Measurements from ENCODE around the gene MAP2K7.
"Not testable (repeated sequence)": the region's sequence is repeated elsewhere in the genome, so short reads cannot be mapped to it uniquely, and the experiment has no call there.

The MAP2K7 gene

GRCh38 chr19:7953060-7953459 lies 49.4 kb downstream of the MAP2K7 start:
- DNase-seq (no peak), ATAC-seq (ENCODE audit: insufficient read depth, low read depth) (no peak)
- H3K27ac ChIP-seq (ENCODE audit: low read length): no peak overlapping the region

GRCh38 chr19:7953576-7953975 lies 49.9 kb downstream of the MAP2K7 start:
- Histone ChIP-seq H3K4me1 (ENCODE audit: insufficient read depth, low read length) (no peaks in the 10 kb centered on the region), H3K27me3 (ENCODE audit: insufficient read depth, low read length, poor library complexity) (no peaks in the 10 kb centered on the region), H3K9me3 (ENCODE audit: insufficient read depth, low read length, severe bottlenecking) (no peaks in the 10 kb centered on the region), H3K4me2 (ENCODE audit: insufficient read depth, low read length) (no peak overlapping the region), H3K36me3 (ENCODE audit: insufficient read depth, low read length) (peaks cover 5% of the 10 kb centered on the region; the same call in 1 of the 2 replicates), H3K79me2 (ENCODE audit: insufficient read depth, low read length) (no peaks in the 10 kb centered on the region), H3K9ac (ENCODE audit: low read depth, low read length) (no peak overlapping the region), H4K20me1 (ENCODE audit: insufficient read depth, low read length) (no peaks in the 10 kb centered on the region; the same call in 1 of the 2 replicates), H2AFZ (ENCODE audit: low read depth, low read length) (no peak overlapping the region), H3K4me3 (ENCODE audit: low read depth in 1 of 2, low read length in 2 of 2) (no peak overlapping the region), H3K27ac (ENCODE audit: low read length) (no peak overlapping the region)
- no peak for TF ChIP-seq CTCF (IDR thresholded peaks at IDR 0.05; ENCODE audit: borderline replicate concordance, extremely low read depth, low read length, poor library complexity, severe bottlenecking)
- no peak for TF ChIP-seq EZH2 (IDR thresholded peaks at IDR 0.05; ENCODE audit: borderline replicate concordance, low read depth, low read length, severe bottlenecking)
- no peak for DNase-seq
- no peak for ATAC-seq (ENCODE audit: insufficient read depth, low read depth)

More at GRCh38 chr19:7953060-7953459, 49.4 kb downstream of the MAP2K7 start:
- no peak overlapping the region for H3K4me3 ChIP-seq (ENCODE audit: low read depth in 1 of 2, low read length in 2 of 2)
- no peak overlapping the region for H2AFZ ChIP-seq (ENCODE audit: low read depth, low read length)
- H3K9ac ChIP-seq (ENCODE audit: low read depth, low read length): no peak overlapping the region
- no peaks in the 10 kb centered on the region for H3K4me1 ChIP-seq (ENCODE audit: insufficient read depth, low read length)
- no peaks in the 10 kb centered on the region for H3K79me2 ChIP-seq (ENCODE audit: insufficient read depth, low read length)
- 0 out of 2 replicates have a peak, but pooled peaks cover under 1% of the 10 kb centered on the region for H3K36me3 ChIP-seq (ENCODE audit: insufficient read depth, low read length)
- no peak for TF ChIP-seq EZH2 (IDR thresholded peaks at IDR 0.05; ENCODE audit: borderline replicate concordance, low read depth, low read length, severe bottlenecking)
- TF ChIP-seq CTCF (IDR thresholded peaks at IDR 0.05; ENCODE audit: borderline replicate concordance, extremely low read depth, low read length, poor library complexity, severe bottlenecking): no peak
- H3K27me3 ChIP-seq (ENCODE audit: insufficient read depth, low read length, poor library complexity): no peaks in the 10 kb centered on the region
- no peaks in the 10 kb centered on the region for H4K20me1 ChIP-seq (ENCODE audit: insufficient read depth, low read length)
- no peak overlapping the region for H3K4me2 ChIP-seq (ENCODE audit: insufficient read depth, low read length)
- no peaks in the 10 kb centered on the region for H3K9me3 ChIP-seq (ENCODE audit: insufficient read depth, low read length, severe bottlenecking)

GRCh38 chr19:7955696-7956095 lies 52.0 kb downstream of the MAP2K7 start:
- H3K27ac ChIP-seq (ENCODE audit: low read length): no peak overlapping the region
- no peak overlapping the region for H3K4me3 ChIP-seq (ENCODE audit: low read depth in 1 of 2, low read length in 2 of 2)
- DNase-seq: no peak
- H4K20me1 ChIP-seq (ENCODE audit: insufficient read depth, low read length): peaks cover 6% of the 10 kb centered on the region; the same call in 1 of the 2 replicates
- H3K9ac ChIP-seq (ENCODE audit: low read depth, low read length): no peak overlapping the region
- no peaks in the 10 kb centered on the region for H3K4me1 ChIP-seq (ENCODE audit: insufficient read depth, low read length)
- H3K36me3 ChIP-seq (ENCODE audit: insufficient read depth, low read length): peaks cover 18% of the 10 kb centered on the region
- no peak for ATAC-seq (ENCODE audit: insufficient read depth, low read depth)
- H3K4me2 ChIP-seq (ENCODE audit: insufficient read depth, low read length): no peak overlapping the region
- H3K27me3 ChIP-seq (ENCODE audit: insufficient read depth, low read length, poor library complexity): no peaks in the 10 kb centered on the region
- TF ChIP-seq EZH2 (IDR thresholded peaks at IDR 0.05; ENCODE audit: borderline replicate concordance, low read depth, low read length, severe bottlenecking) (no peak), CTCF (IDR thresholded peaks at IDR 0.05; ENCODE audit: borderline replicate concordance, extremely low read depth, low read length, poor library complexity, severe bottlenecking) (no peak)
- H3K9me3 ChIP-seq (ENCODE audit: insufficient read depth, low read length, severe bottlenecking): no peaks in the 10 kb centered on the region
- no peak overlapping the region for H2AFZ ChIP-seq (ENCODE audit: low read depth, low read length)
- H3K79me2 ChIP-seq (ENCODE audit: insufficient read depth, low read length): no peaks in the 10 kb centered on the region

GRCh38 chr19:7959211-7959610 lies 55.5 kb downstream of the MAP2K7 start:
- ATAC-seq (ENCODE audit: insufficient read depth, low read depth) (no peak), DNase-seq (no peak)
- no peak overlapping the region for H3K27ac ChIP-seq (ENCODE audit: low read length)
- H3K9me3 ChIP-seq (ENCODE audit: insufficient read depth, low read length, severe bottlenecking): no peaks in the 10 kb centered on the region
- no peak overlapping the region for H3K4me3 ChIP-seq (ENCODE audit: low read depth in 1 of 2, low read length in 2 of 2)
- H3K4me2 ChIP-seq (ENCODE audit: insufficient read depth, low read length): no peak overlapping the region
- H3K79me2 ChIP-seq (ENCODE audit: insufficient read depth, low read length): no peaks in the 10 kb centered on the region
- H3K27me3 ChIP-seq (ENCODE audit: insufficient read depth, low read length, poor library complexity): no peaks in the 10 kb centered on the region
- H3K4me1 ChIP-seq (ENCODE audit: insufficient read depth, low read length): no peaks in the 10 kb centered on the region
- no peak overlapping the region for H3K9ac ChIP-seq (ENCODE audit: low read depth, low read length)
- no peak overlapping the region for H2AFZ ChIP-seq (ENCODE audit: low read depth, low read length)
- H4K20me1 ChIP-seq (ENCODE audit: insufficient read depth, low read length): peaks cover 8% of the 10 kb centered on the region; the same call in 1 of the 2 replicates
- TF ChIP-seq EZH2 (IDR thresholded peaks at IDR 0.05; ENCODE audit: borderline replicate concordance, low read depth, low read length, severe bottlenecking) (no peak), CTCF (IDR thresholded peaks at IDR 0.05; ENCODE audit: borderline replicate concordance, extremely low read depth, low read length, poor library complexity, severe bottlenecking) (no peak)
- peaks cover 50% of the 10 kb centered on the region for H3K36me3 ChIP-seq (ENCODE audit: insufficient read depth, low read length)

- ATAC-seq (ENCODE audit: insufficient read depth, low read depth); H3K27me3 ChIP-seq (ENCODE audit: insufficient read depth, low read length, poor library complexity); H3K4me2 ChIP-seq (ENCODE audit: insufficient read depth, low read length); H3K79me2 ChIP-seq (ENCODE audit: insufficient read depth, low read length); H2AFZ ChIP-seq (ENCODE audit: low read depth, low read length); H3K9ac ChIP-seq (ENCODE audit: low read depth, low read length); H3K9me3 ChIP-seq (ENCODE audit: insufficient read depth, low read length, severe bottlenecking); H3K27ac ChIP-seq (ENCODE audit: low read length); DNase-seq; H3K4me1 ChIP-seq (ENCODE audit: insufficient read depth, low read length); H3K4me3 ChIP-seq (ENCODE audit: low read depth in 1 of 2, low read length in 2 of 2): not testable (repeated sequence)
- Histone ChIP-seq H4K20me1 (ENCODE audit: insufficient read depth, low read length) (peaks cover 15% of the 10 kb centered on the region; the same call in 1 of the 2 replicates), H3K36me3 (ENCODE audit: insufficient read depth, low read length) (peaks cover 68% of the 10 kb centered on the region)
Observed at GRCh38 chr19:7961082-7961481, 57.4 kb downstream of the MAP2K7 start.

Measured in DND-41 (cell line).